HG03196 (cell line): ENCODE data around the gene SIRPD.
"Not testable (repeated sequence)": the region's sequence is repeated elsewhere in the genome, so short reads cannot be mapped to it uniquely, and the experiment has no call there.

Source experiments
- ATAC-seq: cut with Tn5 transposase; IDR thresholded peaks from one replicate; pipeline ENCODE4 v1.9.1; 2021; ENCODE audit not compliant: unreplicated experiment

Gene SIRPD

GRCh38 chr20:1497371-1497770 is 60.1 kb downstream of the SIRPD start:
- ATAC-seq, result not testable (repeated sequence)

- ATAC-seq, result no peak
Measured at GRCh38 chr20:1496930-1497329, 60.6 kb downstream of the SIRPD start.

- ATAC-seq, result no peak
Measured at GRCh38 chr20:1494436-1494835, 63.1 kb downstream of the SIRPD start.

GRCh38 chr20:1493536-1493935 is 64.0 kb downstream of the SIRPD start:
- no peak for ATAC-seq

- no peak for ATAC-seq
Measured at GRCh38 chr20:1491860-1492642, 65.5 kb downstream of the SIRPD start.

- ATAC-seq, result no peak
Measured at GRCh38 chr20:1491281-1491840, 66.1 kb downstream of the SIRPD start, which contains the start of gene SIRPB2. Gene SIRPB2 (minus strand): TSS chr20:1491420. CDS start chr20:1491359, 61 bp downstream.

GRCh38 chr20:1490643-1491195 is 66.8 kb downstream of the SIRPD start:
- no peak for ATAC-seq

- no peak for ATAC-seq
Measured at GRCh38 chr20:1489764-1490436, 67.6 kb downstream of the SIRPD start.

- ATAC-seq, result no peak
Measured at GRCh38 chr20:1489325-1489724, 68.2 kb downstream of the SIRPD start.

GRCh38 chr20:1486566-1486965 is 70.9 kb downstream of the SIRPD start:
- no peak for ATAC-seq

GRCh38 chr20:1484438-1485116 is 72.9 kb downstream of the SIRPD start:
- ATAC-seq, result no peak
